Neural cell (in vitro differentiated cells): ENCODE measurements around the gene FXYD1.

Source experiments
- CTCF ChIP-seq: fragments of 450-650 bp; IDR thresholded peaks from 2 replicates; pipeline ENCODE4 v1.5.1; 2014; ENCODE audit warnings: antibody characterized with exemption, mild to moderate bottlenecking, moderate library complexity; ENCODE audit not compliant: poor library complexity, severe bottlenecking
- EP300 ChIP-seq: fragments of 450-650 bp; conservative IDR thresholded peaks from 2 replicates; pipeline ENCODE4 v1.6.1; 2014; ENCODE audit warnings: antibody characterized with exemption, mild to moderate bottlenecking, moderate library complexity; ENCODE audit not compliant: poor library complexity, severe bottlenecking
- EZH2 ChIP-seq: fragments of 200-600, 300-800 bp; shearing (Covaris generic), sonication (generic); IDR thresholded peaks from 2 replicates; pipeline ENCODE4 v1.6.1; 2014; ENCODE audit warnings: antibody characterized with exemption, low read length, borderline replicate concordance, mild to moderate bottlenecking; ENCODE audit not compliant: insufficient read depth, poor library complexity, severe bottlenecking
- MXI1 ChIP-seq: fragments of 450-650 bp; conservative IDR thresholded peaks from 2 replicates; pipeline ENCODE4 v1.6.1; 2014; ENCODE audit warnings: antibody characterized with exemption, mild to moderate bottlenecking; ENCODE audit not compliant: poor library complexity, severe bottlenecking
- POLR2AphosphoS5 ChIP-seq: IDR thresholded peaks from 2 replicates; pipeline ENCODE4 v1.6.1; 2012
- RAD21 ChIP-seq: fragments of 450-650 bp; conservative IDR thresholded peaks from 2 replicates; pipeline ENCODE4 v1.6.1; 2014; ENCODE audit warnings: antibody characterized with exemption, mild to moderate bottlenecking, moderate library complexity
- REST ChIP-seq: IDR thresholded peaks from 2 replicates; pipeline ENCODE4 v1.6.1; 2012; ENCODE audit warnings: borderline replicate concordance
- TAF1 ChIP-seq: IDR thresholded peaks from 2 replicates; pipeline ENCODE4 v1.6.1; 2012; ENCODE audit warnings: low read depth

DNA sequence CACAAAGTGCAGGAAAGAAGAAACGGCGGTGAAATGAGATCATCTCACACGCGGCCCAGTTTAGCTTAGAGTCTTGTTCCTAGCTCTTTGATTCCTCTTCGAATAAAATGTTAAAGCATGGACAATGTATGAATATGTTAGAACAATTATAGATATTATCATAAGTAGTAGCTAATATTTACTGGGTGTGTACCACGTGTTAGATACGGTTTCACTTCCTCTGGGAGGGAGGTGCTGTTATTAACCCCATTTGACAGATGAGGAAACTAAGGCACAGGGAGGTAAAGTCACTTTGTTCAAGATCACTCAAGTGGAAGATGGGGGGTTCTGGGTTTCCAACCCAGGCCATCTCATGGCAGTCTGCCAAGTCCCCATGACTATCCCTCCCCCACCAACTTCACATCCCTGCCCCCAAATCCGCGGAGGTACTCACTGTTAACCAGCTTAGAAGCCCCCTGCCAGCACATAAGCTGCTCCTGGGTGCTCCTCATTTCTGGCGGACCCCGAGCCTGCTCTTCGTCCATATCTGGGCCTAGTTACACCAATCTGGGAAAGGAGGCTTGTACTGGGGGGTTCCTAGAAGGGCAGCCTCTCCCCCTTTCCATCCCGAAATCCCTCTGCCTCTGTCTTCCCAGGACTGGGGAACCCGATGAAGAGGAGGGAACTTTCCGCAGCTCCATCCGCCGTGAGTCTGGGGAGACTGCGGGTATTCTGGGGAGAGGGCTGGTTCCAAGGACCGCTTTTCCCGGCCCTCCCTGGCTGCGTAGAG, 3.4 kb downstream of the FXYD1 start:
- no peak for TF ChIP-seq POLR2AphosphoS5
- TF ChIP-seq CTCF = no peak
- no peak for TF ChIP-seq EZH2
- no peak for TF ChIP-seq RAD21
- no peak for TF ChIP-seq MXI1
- no peak for TF ChIP-seq EP300
- no peak for TF ChIP-seq TAF1
- no peak for TF ChIP-seq REST
